ENCODE results near the gene RASGEF1B. TPM values are rescaled to one million over a fixed set of nuclear protein-coding genes. Genes with fewer than 3 reads are reported as not detected.

Gene RASGEF1B
- total and polyA plus RNA-seq, 2 of the 13 experiments (the other 11 are each of a cell fraction or from before 2014, with no cell fraction given) = 0.04 TPM

- H3K4me1 ChIP-seq (ENCODE audit: insufficient read depth, low read length) = no peaks in the 10 kb centered on the region
- POLR2A ChIA-PET = no interaction called here
These were observed 30.8 kb downstream of the RASGEF1B start for GRCh38 chr4:81440949-81441348.

More at GRCh38 chr4:81440949-81441348, 30.8 kb downstream of the RASGEF1B start:
- CTCF ChIA-PET (ENCODE audit: low intra/inter-chr PET ratio, low total read pairs) = no interaction called here
- H2AFZ ChIP-seq (ENCODE audit: low read length) = no peak overlapping the region
- no peak overlapping the region for H3K9ac ChIP-seq (ENCODE audit: insufficient read depth, low read depth, low read length)
- in situ Hi-C loops (cut with HindIII; ENCODE audit: extremely low pct_ligation_motif_present, low pct_unique_long_range_greater_than_20kb) = no loop called here
- intact Hi-C loops (cut with micrococcal nuclease; ENCODE audit: unreplicated experiment) = no loop called here
- TF ChIP-seq SP1 (IDR thresholded peaks at IDR 0.05) = no peak
- TF ChIP-seq SP1 (CRISPR knock-in tag; IDR thresholded peaks at IDR 0.05) = no peak
- no peak for TF ChIP-seq ZNF143 (CRISPR knock-in tag; IDR thresholded peaks at IDR 0.05)
- no peak for TF ChIP-seq SOX13 (IDR thresholded peaks at IDR 0.05)
- TF ChIP-seq SOX13 (CRISPR knock-in tag; conservative IDR thresholded peaks at IDR 0.05 in 1 of 2, IDR thresholded peaks at IDR 0.05 in 1 of 2) = no peak
- TF ChIP-seq ZMAT3 (CRISPR knock-in tag; conservative IDR thresholded peaks at IDR 0.05) = no peak
- TF ChIP-seq ZNF432 (CRISPR knock-in tag; IDR thresholded peaks at IDR 0.05; ENCODE audit: borderline replicate concordance) = no peak
- TF ChIP-seq REPIN1 (CRISPR knock-in tag; IDR thresholded peaks at IDR 0.05; ENCODE audit: borderline replicate concordance, low read depth) = no peak
- no peak for TF ChIP-seq RFX1 (IDR thresholded peaks at IDR 0.05)
- TF ChIP-seq GATAD2A (CRISPR knock-in tag; IDR thresholded peaks at IDR 0.05) = no peak
- TF ChIP-seq ZNF207 (IDR thresholded peaks at IDR 0.05; ENCODE audit: borderline replicate concordance) = no peak
- no peak for TF ChIP-seq AHR (CRISPR knock-in tag; IDR thresholded peaks at IDR 0.05)
- TF ChIP-seq MED1 (CRISPR knock-in tag; IDR thresholded peaks at IDR 0.05) = no peak
- no peak for TF ChIP-seq ZNF841 (CRISPR knock-in tag; IDR thresholded peaks at IDR 0.05; ENCODE audit: borderline replicate concordance)
- no peak for TF ChIP-seq PRPF4 (IDR thresholded peaks at IDR 0.05; ENCODE audit: low read depth, low read length, poor library complexity, severe bottlenecking)
- TF ChIP-seq ZBTB39 (CRISPR knock-in tag; IDR thresholded peaks at IDR 0.05) = no peak
- TF ChIP-seq ZXDC (CRISPR knock-in tag; IDR thresholded peaks at IDR 0.05) = no peak
- TF ChIP-seq ZNF121 (CRISPR knock-in tag; IDR thresholded peaks at IDR 0.05) = no peak
- no peak for TF ChIP-seq YEATS4 (CRISPR knock-in tag; IDR thresholded peaks at IDR 0.05; ENCODE audit: borderline replicate concordance)
- no peak for TF ChIP-seq ZBTB3 (CRISPR knock-in tag; IDR thresholded peaks at IDR 0.05; ENCODE audit: borderline replicate concordance, low read depth)
- ATAC-seq (no peak), FAIRE-seq (no peak), DNase-seq (ENCODE audit: low spot score) (no peak)
- H3K27ac ChIP-seq (ENCODE audit: extremely low read length, insufficient read depth, low read length) = no peak overlapping the region
- BruUV-seq (replicated peaks) = no TSS peak
- H3K4me2 ChIP-seq (ENCODE audit: low read depth, low read length) = no peak overlapping the region
- no peak overlapping the region for H3K4me3 ChIP-seq (replicated peaks in 1 of 3; ENCODE audit: insufficient read depth in 1 of 3, low read depth in 2 of 3, low read length in 3 of 3)
- no peaks in the 10 kb centered on the region for H4K20me1 ChIP-seq (ENCODE audit: insufficient read depth, low read length)
- no peaks in the 10 kb centered on the region for H3K9me3 ChIP-seq (ENCODE audit: low read length)
- no peaks in the 10 kb centered on the region for H3K27me3 ChIP-seq (ENCODE audit: control insufficient read depth in 1 of 2, insufficient read depth in 2 of 2, low read length in 2 of 2)
- no peaks in the 10 kb centered on the region for H3K36me3 ChIP-seq (replicated peaks in 1 of 2; ENCODE audit: control insufficient read depth in 1 of 2, insufficient read depth in 2 of 2, low read length in 2 of 2)
- no peaks in the 10 kb centered on the region for H3K79me2 ChIP-seq (ENCODE audit: insufficient read depth, low read length)
- WGBS (ENCODE audit: low lambda C conversion rate) = 45% methylated on average over 4 of the region's 4 CpGs

Data from HepG2 (cell line).